Esophagus muscularis mucosa (tissue), 4 donors: ENCODE measurements around the gene TMEM259. TPM values are rescaled to one million over a fixed set of nuclear protein-coding genes. Genes with fewer than 3 reads are reported as not detected.

Source experiments
- DNase-seq: peaks from one replicate; pipeline ENCODE4 v3.0.0-alpha.2; 2017; ENCODE audit errors: extremely low spot score
- H3K27ac ChIP-seq, 4 donors: fragments of 200-600 bp; sonication (generic); replicated peaks in 1 of 4; 1 replicate in 3 of 4; 2 replicates in 1 of 4; pipeline ENCODE4 v1.5.1; 2016 to 2019; ENCODE audit warnings: mild to moderate bottlenecking in 1 of 4
- H3K27me3 ChIP-seq, 4 donors: fragments of 200-600 bp; sonication (generic); one replicate each; pipeline versions ENCODE4 v1.5.1 to v1.6.0; 2016 to 2019
- H3K36me3 ChIP-seq, 4 donors: fragments of 200-600 bp; sonication (generic); one replicate each; pipeline ENCODE4 v1.5.1; 2016 to 2019
- H3K4me1 ChIP-seq, 4 donors: fragments of 200-600 bp; sonication (generic); one replicate each; pipeline ENCODE4 v1.5.1; 2016 to 2019
- H3K4me3 ChIP-seq, 4 donors: fragments of 200-600 bp; sonication (generic); 1 replicate in 2 of 4; 2 replicates in 2 of 4; pipeline ENCODE4 v1.5.1; 2016 to 2019; ENCODE audit warnings: mild to moderate bottlenecking in 4 of 4, moderate library complexity in 1 of 4
- H3K9me3 ChIP-seq, 4 donors: fragments of 200-600 bp; sonication (generic); 1 replicate in 3 of 4; 2 replicates in 1 of 4; pipeline ENCODE4 v1.5.1; 2016 to 2019
- EP300 ChIP-seq: sonication (generic); formaldehyde crosslinking; IDR thresholded peaks from one replicate; pipeline ENCODE4 v1.6.1; 2017; ENCODE audit warnings: antibody characterized with exemption
- POLR2A ChIP-seq: fragments of 450-650 bp; IDR thresholded peaks from one replicate; pipeline ENCODE4 v1.6.1; 2017; ENCODE audit warnings: antibody characterized with exemption, moderate library complexity, mild to moderate bottlenecking, low read depth
- POLR2AphosphoS5 ChIP-seq, 2 donors: sonication (generic); formaldehyde crosslinking; IDR thresholded peaks; one replicate each; pipeline ENCODE4 v1.6.1; 2017; ENCODE audit warnings: antibody characterized with exemption in 2 of 2
- WGBS: methylation state at CpG from one replicate; pipeline ENCODE4 v1.1.5; 2018; 5-methylcytosine and 5-hydroxymethylcytosine counted together
- intact Hi-C: fragments of 100-400 bp; cut with DNase I; formaldehyde crosslinking; loops from one replicate; pipeline ENCODE4 v1.15.1; 2023
- total RNA-seq, 4 donors: library from RNA; depleted of rRNA; stranded (reverse); fragments of >200 nt; gene quantifications; one replicate each; pipeline versions ENCODE4 v1.1.0 to v1.2.1, GENCODE V29; 2016
- TF ChIP-seq, protein P1 (sequence below), 3 experiments: fragments of 200-600 bp in 2 of 3; fragments of 450-650 bp in 1 of 3; sonication (generic) in 2 of 3; IDR thresholded peaks; one replicate each; pipeline ENCODE4 v1.5.1; 2017 to 2019; ENCODE audit warnings: antibody characterized with exemption in 3 of 3, mild to moderate bottlenecking in 2 of 3, moderate library complexity in 1 of 3

TMEM259 gene
- total RNA-seq, 4 donors from 2014 or later = 129 to 187 (median 160) TPM

DNA sequence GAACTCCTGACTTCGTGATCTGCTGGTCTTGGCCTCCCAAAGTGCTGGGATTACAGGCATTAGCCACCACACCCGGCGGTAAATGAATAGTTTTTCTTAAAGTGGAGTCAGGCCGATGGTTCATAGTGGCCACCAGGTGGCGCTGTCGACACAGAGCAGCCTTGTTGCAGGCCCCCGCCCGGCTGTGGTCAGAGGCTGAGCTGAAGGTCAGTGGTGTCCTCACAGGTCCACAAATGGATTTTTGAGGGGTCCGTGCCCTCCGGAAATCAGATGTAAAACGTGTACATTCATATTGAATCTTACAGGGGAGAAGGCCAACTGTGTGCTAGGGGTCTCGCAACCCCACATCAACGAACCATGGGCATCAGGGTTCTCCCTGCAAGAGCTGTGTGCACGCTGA lies 50.2 kb downstream of the TMEM259 start:
- 97% methylated on average over 13 of the region's 14 CpGs for WGBS
- Histone ChIP-seq H3K9me3 (peaks cover 0 to 11% (median 8%) of the 10 kb centered on the region in 4 donors), H3K36me3 (peaks cover 35 to 60% (median 49%) of the 10 kb centered on the region in 4 donors), H3K4me1 (no peaks in the 10 kb centered on the region), H3K27me3 (no peaks in the 10 kb centered on the region), H3K4me3 (no peak overlapping the region), H3K27ac (no peak overlapping the region)
- TF ChIP-seq POLR2A = no peak
- no peak for TF ChIP-seq POLR2AphosphoS5 (IDR thresholded peaks at IDR 0.05)
- TF ChIP-seq, protein P1, sequence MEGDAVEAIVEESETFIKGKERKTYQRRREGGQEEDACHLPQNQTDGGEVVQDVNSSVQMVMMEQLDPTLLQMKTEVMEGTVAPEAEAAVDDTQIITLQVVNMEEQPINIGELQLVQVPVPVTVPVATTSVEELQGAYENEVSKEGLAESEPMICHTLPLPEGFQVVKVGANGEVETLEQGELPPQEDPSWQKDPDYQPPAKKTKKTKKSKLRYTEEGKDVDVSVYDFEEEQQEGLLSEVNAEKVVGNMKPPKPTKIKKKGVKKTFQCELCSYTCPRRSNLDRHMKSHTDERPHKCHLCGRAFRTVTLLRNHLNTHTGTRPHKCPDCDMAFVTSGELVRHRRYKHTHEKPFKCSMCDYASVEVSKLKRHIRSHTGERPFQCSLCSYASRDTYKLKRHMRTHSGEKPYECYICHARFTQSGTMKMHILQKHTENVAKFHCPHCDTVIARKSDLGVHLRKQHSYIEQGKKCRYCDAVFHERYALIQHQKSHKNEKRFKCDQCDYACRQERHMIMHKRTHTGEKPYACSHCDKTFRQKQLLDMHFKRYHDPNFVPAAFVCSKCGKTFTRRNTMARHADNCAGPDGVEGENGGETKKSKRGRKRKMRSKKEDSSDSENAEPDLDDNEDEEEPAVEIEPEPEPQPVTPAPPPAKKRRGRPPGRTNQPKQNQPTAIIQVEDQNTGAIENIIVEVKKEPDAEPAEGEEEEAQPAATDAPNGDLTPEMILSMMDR (IDR thresholded peaks at IDR 0.05) = peak in 2 of 3 experiments; percentile 17 to 37
- no peak for TF ChIP-seq EP300
- no peak for DNase-seq
- intact Hi-C loops = no loop called here

- Histone ChIP-seq H3K4me3 (no peak overlapping the region), H3K4me1 (no peaks in the 10 kb centered on the region), H3K36me3 (peaks cover 31 to 67% (median 59%) of the 10 kb centered on the region in 4 donors), H3K9me3 (peaks cover 0 to 11% (median 8%) of the 10 kb centered on the region in 4 donors), H3K27me3 (no peaks in the 10 kb centered on the region), H3K27ac (no peak overlapping the region)
- DNase-seq = no peak
- intact Hi-C loops = no loop called here
- TF ChIP-seq POLR2AphosphoS5 (IDR thresholded peaks at IDR 0.05) (no peak), POLR2A (no peak), EP300 (no peak)
- TF ChIP-seq, protein P1 (IDR thresholded peaks at IDR 0.05) = no peak
- WGBS = 90% methylated on average over 17 of the region's 17 CpGs
Observed at GRCh38 chr19:966485-967088, 54.3 kb downstream of the TMEM259 start.

- peaks cover 19 to 63% (median 50%) of the 10 kb centered on the region in 4 donors for H3K36me3 ChIP-seq
- no peaks in the 10 kb centered on the region for H3K27me3 ChIP-seq
- 97% methylated on average over 19 of the region's 19 CpGs for WGBS
- H3K4me3 ChIP-seq = no peak overlapping the region
- no peak for DNase-seq
- H3K27ac ChIP-seq = no peak overlapping the region
- no peaks in the 10 kb centered on the region for H3K9me3 ChIP-seq
- TF ChIP-seq, protein P1 (IDR thresholded peaks at IDR 0.05) = no peak
- TF ChIP-seq POLR2A = no peak
- no peak for TF ChIP-seq POLR2AphosphoS5 (IDR thresholded peaks at IDR 0.05)
- TF ChIP-seq EP300 = no peak
- intact Hi-C loops = no loop called here
- H3K4me1 ChIP-seq = no peaks in the 10 kb centered on the region
Observed at GRCh38 chr19:964761-965694, 55.9 kb downstream of the TMEM259 start.

GRCh38 chr19:964116-964520 lies 56.8 kb downstream of the TMEM259 start:
- TF ChIP-seq POLR2AphosphoS5 (IDR thresholded peaks at IDR 0.05) (no peak), POLR2A (no peak), EP300 (no peak)
- TF ChIP-seq, protein P1 (IDR thresholded peaks at IDR 0.05) = no peak
- Histone ChIP-seq H3K27ac (no peak overlapping the region), H3K4me3 (no peak overlapping the region), H3K9me3 (no peaks in the 10 kb centered on the region), H3K36me3 (peaks cover 17 to 58% (median 48%) of the 10 kb centered on the region in 4 donors), H3K4me1 (no peaks in the 10 kb centered on the region), H3K27me3 (no peaks in the 10 kb centered on the region)
- DNase-seq = no peak
- intact Hi-C loops = no loop called here
- WGBS = 92% methylated on average over 15 of the region's 16 CpGs
